ENCODE data around the gene VIPR2. TPM values are rescaled to one million over a fixed set of nuclear protein-coding genes. Genes with fewer than 3 reads are reported as not detected.
"Not testable (repeated sequence)": the region's sequence is repeated elsewhere in the genome, so short reads cannot be mapped to it uniquely, and the experiment has no call there.

Gene VIPR2
- total RNA-seq, 1 experiment from 2014 or later, result not detected

GRCh38 chr7:159102681-159103381 is 41.8 kb downstream of the VIPR2 start:
- Histone ChIP-seq H3K4me2 (no peak overlapping the region), H3K4me1 (replicated peaks; ENCODE audit: insufficient read depth) (no peaks in the 10 kb centered on the region), H2AFZ (no peak overlapping the region), H3K9me2 (ENCODE audit: insufficient read depth) (no peaks in the 10 kb centered on the region), H4K20me1 (ENCODE audit: insufficient read depth) (no peaks in the 10 kb centered on the region; the same call in 1 of the 2 replicates), H3K27me3 (ENCODE audit: insufficient read depth, low read depth) (peaks cover 86% of the 10 kb centered on the region), H3K9me3 (ENCODE audit: insufficient read depth, low read depth) (no peaks in the 10 kb centered on the region), H3K27ac (no peak overlapping the region), H3K36me3 (ENCODE audit: low read depth) (no peaks in the 10 kb centered on the region), H3F3A (ENCODE audit: insufficient read depth, low read depth) (no peaks in the 10 kb centered on the region), H3K79me2 (ENCODE audit: low read depth) (no peaks in the 10 kb centered on the region), H3K4me3 (no peak overlapping the region)
- DNase-seq, result no peak
- TF ChIP-seq EZH2 (IDR thresholded peaks at IDR 0.05; ENCODE audit: low read depth), result no peak
- no peak for TF ChIP-seq CTCF (conservative IDR thresholded peaks at IDR 0.05)
- no TSS peak for BruUV-seq (replicated peaks)
- intact Hi-C loops (cut with micrococcal nuclease; ENCODE audit: unreplicated experiment), result no loop called here
- ChIA-PET CTCF (no interaction called here), POLR2A (ENCODE audit: unreplicated experiment) (no interaction called here)

GRCh38 chr7:159101661-159102091 is 43.0 kb downstream of the VIPR2 start:
- intact Hi-C loops (cut with micrococcal nuclease; ENCODE audit: unreplicated experiment); H3K4me2 ChIP-seq; DNase-seq: not testable (repeated sequence)

GRCh38 chr7:159101083-159101395 is 43.6 kb downstream of the VIPR2 start:
- BruUV-seq (replicated peaks); H2AFZ ChIP-seq; POLR2A ChIA-PET (ENCODE audit: unreplicated experiment): not testable (repeated sequence)

More at GRCh38 chr7:159101661-159102091, 43.0 kb downstream of the VIPR2 start:
- H3K4me3 ChIP-seq; H3K4me1 ChIP-seq (replicated peaks; ENCODE audit: insufficient read depth); H3K9me2 ChIP-seq (ENCODE audit: insufficient read depth); H4K20me1 ChIP-seq (ENCODE audit: insufficient read depth); H3K79me2 ChIP-seq (ENCODE audit: low read depth); H2AFZ ChIP-seq; POLR2A ChIA-PET (ENCODE audit: unreplicated experiment); H3K27ac ChIP-seq; CTCF ChIA-PET; H3F3A ChIP-seq (ENCODE audit: insufficient read depth, low read depth); BruUV-seq (replicated peaks); H3K36me3 ChIP-seq (ENCODE audit: low read depth); H3K9me3 ChIP-seq (ENCODE audit: insufficient read depth, low read depth): not testable (repeated sequence)
- H3K27me3 ChIP-seq (ENCODE audit: insufficient read depth, low read depth), result peaks cover 86% of the 10 kb centered on the region

GRCh38 chr7:159100281-159101082 is 44.2 kb downstream of the VIPR2 start:
- POLR2A ChIA-PET (ENCODE audit: unreplicated experiment), result not testable (repeated sequence)

More at GRCh38 chr7:159101083-159101395, 43.6 kb downstream of the VIPR2 start:
- H3K27ac ChIP-seq; H3K36me3 ChIP-seq (ENCODE audit: low read depth); H3F3A ChIP-seq (ENCODE audit: insufficient read depth, low read depth); DNase-seq; H3K4me1 ChIP-seq (replicated peaks; ENCODE audit: insufficient read depth); H3K9me2 ChIP-seq (ENCODE audit: insufficient read depth); H4K20me1 ChIP-seq (ENCODE audit: insufficient read depth); H3K4me3 ChIP-seq; H3K9me3 ChIP-seq (ENCODE audit: insufficient read depth, low read depth); H3K4me2 ChIP-seq; CTCF ChIA-PET; intact Hi-C loops (cut with micrococcal nuclease; ENCODE audit: unreplicated experiment); H3K79me2 ChIP-seq (ENCODE audit: low read depth): not testable (repeated sequence)
- peaks cover 87% of the 10 kb centered on the region for H3K27me3 ChIP-seq (ENCODE audit: insufficient read depth, low read depth)

More at GRCh38 chr7:159100281-159101082, 44.2 kb downstream of the VIPR2 start:
- intact Hi-C loops (cut with micrococcal nuclease; ENCODE audit: unreplicated experiment); CTCF ChIA-PET; DNase-seq; H4K20me1 ChIP-seq (ENCODE audit: insufficient read depth); H3F3A ChIP-seq (ENCODE audit: insufficient read depth, low read depth); H3K9me3 ChIP-seq (ENCODE audit: insufficient read depth, low read depth); H3K9me2 ChIP-seq (ENCODE audit: insufficient read depth); H3K4me3 ChIP-seq; H3K27ac ChIP-seq; BruUV-seq (replicated peaks); H3K4me1 ChIP-seq (replicated peaks; ENCODE audit: insufficient read depth); H2AFZ ChIP-seq; H3K4me2 ChIP-seq; H3K79me2 ChIP-seq (ENCODE audit: low read depth); H3K36me3 ChIP-seq (ENCODE audit: low read depth): not testable (repeated sequence)
- H3K27me3 ChIP-seq (ENCODE audit: insufficient read depth, low read depth), result peaks cover 87% of the 10 kb centered on the region
